SK-N-SH (cell line): ENCODE measurements around the gene RER1. TPM values are rescaled to one million over a fixed set of nuclear protein-coding genes. Genes with fewer than 3 reads are reported as not detected.

Experiments
- CTCF ChIA-PET: fragments of 300-600, 350-600 bp; formaldehyde crosslinking; extraction: SDS; loops from one replicate; lab custom pipeline; 2021; lab: Yijun Ruan, JAX
- POLR2A ChIA-PET: fragments of 350-600 bp; sonication (Branson Sonifier 250); formaldehyde crosslinking; extraction: SDS; loops from one replicate; lab custom pipeline; 2020; ENCODE audit warnings: antibody characterized with exemption, inconsistent platforms; lab: Yijun Ruan, JAX
- DNase-seq: peaks from one replicate; pipeline ENCODE4 v3.0.0; 2012
- H2AFZ ChIP-seq: fragments of 200-600 bp; sonication (generic); 2 replicates; pipeline ENCODE4 v1.8.1; 2016; ENCODE audit warnings: antibody characterized with exemption, mild to moderate bottlenecking, low read depth
- H3F3A ChIP-seq: fragments of 200-600 bp; sonication (generic); replicated peaks from 2 replicates; pipeline ENCODE3; 2016; ENCODE audit warnings: antibody characterized with exemption, mild to moderate bottlenecking; ENCODE audit not compliant: insufficient read depth
- H3K27ac ChIP-seq, 2 experiments: fragments of 200-500 bp in 1 of 2; fragments of 200-600 bp in 1 of 2; sonication (Bioruptor generic) in 1 of 2; sonication (generic), shearing (Covaris generic) in 1 of 2; 2 replicates each; pipeline versions ENCODE4 v1.5.1 to v1.6.1; 2014 to 2016; ENCODE audit warnings: low read depth in 2 of 2, inconsistent platforms in 1 of 2, low read length in 1 of 2, mild to moderate bottlenecking in 1 of 2, mixed read lengths in 1 of 2
- H3K27me3 ChIP-seq: fragments of 200-600 bp; sonication (generic), shearing (Covaris generic); 2 replicates; pipeline ENCODE4 v1.6.1; 2016; ENCODE audit warnings: mixed run types; ENCODE audit not compliant: insufficient read depth
- H3K36me3 ChIP-seq, 2 experiments: fragments of 200-500 bp in 1 of 2; fragments of 200-600 bp in 1 of 2; sonication (Bioruptor generic) in 1 of 2; sonication (generic) in 1 of 2; replicated peaks in 1 of 2; 2 replicates each; pipeline versions ENCODE3 to v1.5.1; 2014 to 2016; ENCODE audit warnings: low read length in 1 of 2, mild to moderate bottlenecking in 1 of 2; ENCODE audit not compliant: insufficient read depth in 2 of 2, control insufficient read depth in 1 of 2
- H3K4me1 ChIP-seq, 2 experiments: fragments of 200-500 bp in 1 of 2; fragments of 200-600 bp in 1 of 2; sonication (Bioruptor generic) in 1 of 2; sonication (generic), shearing (Covaris generic) in 1 of 2; 2 replicates each; pipeline versions ENCODE4 v1.5.1 to v1.6.1; 2014 to 2016; ENCODE audit warnings: low read depth in 1 of 2, low read length in 1 of 2, mixed run types in 1 of 2; ENCODE audit not compliant: insufficient read depth in 2 of 2, control insufficient read depth in 1 of 2
- H3K4me2 ChIP-seq: fragments of 200-600 bp; sonication (generic), shearing (Covaris generic); 2 replicates; pipeline ENCODE4 v1.6.1; 2017; ENCODE audit warnings: mixed run types
- H3K4me3 ChIP-seq, 2 experiments: fragments of 200-500 bp in 1 of 2; fragments of 200-600 bp in 1 of 2; sonication (Bioruptor generic) in 1 of 2; sonication (generic), shearing (Covaris generic) in 1 of 2; 2 replicates each; pipeline versions ENCODE4 v1.5.1 to v1.8.1; 2014 to 2016; ENCODE audit warnings: low read depth in 2 of 2, inconsistent platforms in 1 of 2, low read length in 1 of 2, mild to moderate bottlenecking in 1 of 2, mixed read lengths in 1 of 2, moderate library complexity in 1 of 2
- H3K79me2 ChIP-seq: fragments of 200-600 bp; sonication (generic); 2 replicates; pipeline ENCODE4 v1.8.1; 2017; ENCODE audit warnings: mild to moderate bottlenecking; ENCODE audit not compliant: insufficient read depth
- H3K9ac ChIP-seq: fragments of 200-600 bp; sonication (generic); 2 replicates; pipeline ENCODE4 v1.6.1; 2017; ENCODE audit warnings: mixed run types
- H3K9me2 ChIP-seq: fragments of 200-600 bp; sonication (generic); 2 replicates; pipeline ENCODE4 v1.6.1; 2017; ENCODE audit warnings: mixed run types
- H3K9me3 ChIP-seq: fragments of 200-600 bp; sonication (generic); 2 replicates; pipeline ENCODE4 v1.6.1; 2017; ENCODE audit warnings: mixed run types, mild to moderate bottlenecking, moderate library complexity
- H4K20me1 ChIP-seq: fragments of 200-600 bp; sonication (generic); 2 replicates; pipeline ENCODE4 v1.6.1; 2017; ENCODE audit warnings: mild to moderate bottlenecking, mixed run types; ENCODE audit not compliant: insufficient read depth
- CTCF ChIP-seq: fragments of 200-600 bp; sonication (generic); IDR thresholded peaks from 2 replicates; pipeline ENCODE4 v1.6.1; 2017; ENCODE audit warnings: antibody characterized with exemption, mild to moderate bottlenecking, moderate library complexity
- EP300 ChIP-seq, 2 experiments: IDR thresholded peaks; 2 replicates each; pipeline versions ENCODE4 v1.4.0 to v1.6.1; 2012; ENCODE audit warnings: borderline replicate concordance in 1 of 2, low read depth in 1 of 2, low read length in 1 of 2
- FOSL2 ChIP-seq: IDR thresholded peaks from 2 replicates; pipeline ENCODE4 v1.4.0; 2012; ENCODE audit warnings: low read depth, mild to moderate bottlenecking, moderate library complexity, borderline replicate concordance
- FOXJ3 ChIP-seq: sonication (generic); formaldehyde crosslinking; IDR thresholded peaks from 2 replicates; pipeline ENCODE4 v1.5.1; 2020; ENCODE audit warnings: mild to moderate bottlenecking, missing genetic modification reagents
- FOXM1 ChIP-seq: IDR thresholded peaks from 2 replicates; pipeline ENCODE4 v1.4.0; 2012; ENCODE audit warnings: low read depth, mild to moderate bottlenecking
- GABPA ChIP-seq: IDR thresholded peaks from 2 replicates; pipeline ENCODE4 v1.4.0; 2012; ENCODE audit warnings: low read depth, mild to moderate bottlenecking
- IRF3 ChIP-seq: fragments of 150-350 bp; IDR thresholded peaks from 2 replicates; pipeline ENCODE4 v1.6.1; 2016; ENCODE audit warnings: mild to moderate bottlenecking, low read depth, low read length
- JUND ChIP-seq: IDR thresholded peaks from 2 replicates; pipeline ENCODE4 v1.4.0; 2012
- MEF2A ChIP-seq: IDR thresholded peaks from 2 replicates; pipeline ENCODE4 v1.4.0; 2012; ENCODE audit warnings: low read depth, borderline replicate concordance
- NFIC ChIP-seq: IDR thresholded peaks from 2 replicates; pipeline ENCODE4 v1.4.0; 2012; ENCODE audit warnings: borderline replicate concordance
- PBX3 ChIP-seq: IDR thresholded peaks from 2 replicates; pipeline ENCODE4; 2012
- RCOR1 ChIP-seq: fragments of 150-350 bp; IDR thresholded peaks from 2 replicates; pipeline ENCODE4 v1.6.1; 2017; ENCODE audit warnings: antibody characterized with exemption, low read length
- RFX5 ChIP-seq: IDR thresholded peaks from 2 replicates; pipeline ENCODE4 v1.6.1; 2012; ENCODE audit warnings: mild to moderate bottlenecking, improper control_type of control experiment, low read length
- RXRA ChIP-seq: IDR thresholded peaks from 2 replicates; pipeline ENCODE4 v1.4.0; 2012; ENCODE audit warnings: low read depth, mild to moderate bottlenecking, borderline replicate concordance
- SIN3A ChIP-seq: IDR thresholded peaks from 2 replicates; pipeline ENCODE4 v1.6.1; 2012; ENCODE audit warnings: low read depth, mild to moderate bottlenecking, low read length, moderate library complexity, borderline replicate concordance
- TCF12 ChIP-seq: IDR thresholded peaks from 2 replicates; pipeline ENCODE4 v1.4.0; 2012
- TEAD4 ChIP-seq: IDR thresholded peaks from 2 replicates; pipeline ENCODE4 v1.4.0; 2012; ENCODE audit warnings: mild to moderate bottlenecking, borderline replicate concordance; ENCODE audit not compliant: insufficient read depth
- USF1 ChIP-seq: IDR thresholded peaks from 2 replicates; pipeline ENCODE4 v1.4.0; 2012; ENCODE audit warnings: low read depth, borderline replicate concordance
- YY1 ChIP-seq: IDR thresholded peaks from 2 replicates; pipeline ENCODE4 v1.4.0; 2012; ENCODE audit warnings: low read depth, mild to moderate bottlenecking
- WGBS: methylation state at CpG from one replicate; pipeline ENCODE4 v1.1.6; 2017; ENCODE audit warnings: low lambda C conversion rate; 5-methylcytosine and 5-hydroxymethylcytosine counted together
- polyA plus RNA-seq, 3 experiments: library from polyadenylated mRNA; depleted of rRNA; stranded (reverse); fragments of >200 nt; gene quantifications; 2 replicates each; pipeline ENCODE4 v1.2.3, GENCODE V29; 2012

The RER1 gene
- polyA plus RNA-seq, 1 of the 3 experiments (the other 2 are of a cell fraction) = 181 TPM

- TF ChIP-seq IRF3 (peak; percentile 30; the same call in 1 of the 2 replicates), YY1 (peak; percentile 90), RXRA (no peak), EP300 (IDR thresholded peaks at IDR 0.05; ENCODE audit: borderline replicate concordance in 1 of 2, low read depth in 1 of 2, low read length in 1 of 2) (no peak; a peak in 1 of 4 replicates), NFIC (peak; percentile 59), GABPA (peak; percentile 94), FOXJ3 (CRISPR knock-in tag) (no peak), RCOR1 (no peak), CTCF (no peak), USF1 (no peak), JUND (no peak), FOXM1 (0 out of 2 replicates have a peak, but pooled peaks have one; percentile 43)
These were observed at the start of gene RER1, which contains the start of gene MORN1 (continued) for GRCh38 chr1:2391041-2391930.

- TF ChIP-seq FOSL2 (no peak), JUND (no peak), FOXM1 (no peak), PBX3 (no peak), TEAD4 (no peak), SIN3A (no peak), RFX5 (no peak), MEF2A (no peak), TCF12 (no peak), RXRA (no peak)
These were observed 49.1 kb upstream of the RER1 start for GRCh38 chr1:2342384-2343022.

More at GRCh38 chr1:2342384-2343022, 49.1 kb upstream of the RER1 start:
- H3K4me1 ChIP-seq = peaks cover 0 to 20% of the 10 kb centered on the region in 2 experiments; a peak in 1 of 4 replicates
- no peak overlapping the region for H2AFZ ChIP-seq
- WGBS = 69% methylated on average over 19 of the region's 21 CpGs
- no peaks in the 10 kb centered on the region for H3K36me3 ChIP-seq
- no peaks in the 10 kb centered on the region for H3K79me2 ChIP-seq
- no peaks in the 10 kb centered on the region for H3F3A ChIP-seq
- POLR2A ChIA-PET = no interaction called here
- H4K20me1 ChIP-seq = no peaks in the 10 kb centered on the region
- no peaks in the 10 kb centered on the region for H3K9me2 ChIP-seq
- no peaks in the 10 kb centered on the region for H3K27me3 ChIP-seq
- DNase-seq = no peak
- H3K9ac ChIP-seq = no peak overlapping the region
- no peak overlapping the region for H3K4me3 ChIP-seq
- CTCF ChIA-PET = interaction anchor here (0.8 to 1.8 kb wide), 2 partner anchors 27 to 39 kb away, joined by 3 to 9 read pairs; no protein-coding TSS in a partner anchor
- no peaks in the 10 kb centered on the region for H3K9me3 ChIP-seq
- H3K4me2 ChIP-seq = no peak overlapping the region
- H3K27ac ChIP-seq = peak overlapping the region in 1 of 2 experiments; percentile 16; a peak in 1 of 4 replicates
